Muscle of back (tissue), 11 donors: Measurements from ENCODE around the gene TCF21. TPM values are rescaled to one million over a fixed set of nuclear protein-coding genes. Genes with fewer than 3 reads are reported as not detected.

Source experiments
- DNase-seq, 3 donors: peaks; one replicate each; pipeline versions ENCODE4 v3.0.0 to v3.0.0-alpha.2; 2013
- polyA plus RNA-seq, 10 donors: library from polyadenylated mRNA; unstranded; fragments of 120-200 nt; gene quantifications; one replicate each; pipeline ENCODE4 v1.2.1, GENCODE V29; 2013; ENCODE audit not compliant: insufficient read length in 10 of 10

The TCF21 gene
- polyA plus RNA-seq, 10 donors: 0.03 to 0.10 (median 0.07) TPM; not detected in 4

- DNase-seq: peak in 2 of 3 donors; percentile 10 to 61
These were observed 867 bp downstream of the TCF21 start for GRCh38 chr6:133889557-133890403.

GRCh38 chr6:133890711-133891148 is 1.8 kb downstream of the TCF21 start:
- DNase-seq: peak in 1 of 3 donors; percentile 33

- DNase-seq: peak in 2 of 3 donors; percentile 16 to 82
These were observed 2.4 kb downstream of the TCF21 start for GRCh38 chr6:133891149-133891926.

- DNase-seq: peak in 1 of 3 donors; percentile 23
These were observed 3.3 kb downstream of the TCF21 start for GRCh38 chr6:133891927-133892812.

- DNase-seq: peak in 1 of 3 donors; percentile 63
These were observed 4.1 kb downstream of the TCF21 start for GRCh38 chr6:133892813-133893691.

- DNase-seq: peak in 1 of 3 donors; percentile 7
These were observed 5.0 kb downstream of the TCF21 start for GRCh38 chr6:133893946-133894345.

GRCh38 chr6:133894369-133894768 is 5.5 kb downstream of the TCF21 start:
- DNase-seq: no peak

GRCh38 chr6:133894795-133895358 is 6.0 kb downstream of the TCF21 start:
- peak in 1 of 3 donors; percentile 22 for DNase-seq

- DNase-seq: peak in 2 of 3 donors; percentile 12 to 56
These were observed 6.8 kb downstream of the TCF21 start for GRCh38 chr6:133895573-133896343.

- DNase-seq: no peak
These were observed 7.4 kb downstream of the TCF21 start for GRCh38 chr6:133896344-133896721.

- no peak for DNase-seq
These were observed 9.3 kb downstream of the TCF21 start for GRCh38 chr6:133898263-133898662.

GRCh38 chr6:133899556-133899955 is 10.6 kb downstream of the TCF21 start:
- DNase-seq: no peak

- no peak for DNase-seq
These were observed 14.9 kb downstream of the TCF21 start for GRCh38 chr6:133903855-133904254.

- DNase-seq: no peak
These were observed 17.1 kb downstream of the TCF21 start for GRCh38 chr6:133906050-133906449.

- peak; percentile 82 to 92 (median 88) for DNase-seq
These were observed 27.8 kb downstream of the TCF21 start for GRCh38 chr6:133916650-133917151.

- no peak for DNase-seq
These were observed 28.9 kb downstream of the TCF21 start for GRCh38 chr6:133917781-133918180.

GRCh38 chr6:133918208-133918930 is 29.5 kb downstream of the TCF21 start:
- no peak for DNase-seq

GRCh38 chr6:133919362-133919761 is 30.4 kb downstream of the TCF21 start:
- DNase-seq: no peak
